Cardiac fibroblast (primary cell): ENCODE measurements around the gene ILKAP.

ENCODE experiments used
- DNase-seq, 2 donors: peaks; one replicate each; pipeline versions ENCODE4 v3.0.0 to v3.0.0-alpha.2; 2010; ENCODE audit warnings: low read depth in 2 of 2
- H3K4me3 ChIP-seq, 2 donors: replicated peaks in 1 of 2; 1 replicate in 1 of 2; 2 replicates in 1 of 2; pipeline ENCODE4 v1.5.1; 2011; ENCODE audit warnings: low read depth in 2 of 2, low read length in 2 of 2, mild to moderate bottlenecking in 2 of 2, moderate library complexity in 1 of 2
- TF ChIP-seq, protein P1 (sequence below): IDR thresholded peaks from one replicate; pipeline ENCODE4 v1.5.1; 2011; ENCODE audit warnings: low read depth, mild to moderate bottlenecking, low read length, inconsistent platforms

The ILKAP gene

DNA sequence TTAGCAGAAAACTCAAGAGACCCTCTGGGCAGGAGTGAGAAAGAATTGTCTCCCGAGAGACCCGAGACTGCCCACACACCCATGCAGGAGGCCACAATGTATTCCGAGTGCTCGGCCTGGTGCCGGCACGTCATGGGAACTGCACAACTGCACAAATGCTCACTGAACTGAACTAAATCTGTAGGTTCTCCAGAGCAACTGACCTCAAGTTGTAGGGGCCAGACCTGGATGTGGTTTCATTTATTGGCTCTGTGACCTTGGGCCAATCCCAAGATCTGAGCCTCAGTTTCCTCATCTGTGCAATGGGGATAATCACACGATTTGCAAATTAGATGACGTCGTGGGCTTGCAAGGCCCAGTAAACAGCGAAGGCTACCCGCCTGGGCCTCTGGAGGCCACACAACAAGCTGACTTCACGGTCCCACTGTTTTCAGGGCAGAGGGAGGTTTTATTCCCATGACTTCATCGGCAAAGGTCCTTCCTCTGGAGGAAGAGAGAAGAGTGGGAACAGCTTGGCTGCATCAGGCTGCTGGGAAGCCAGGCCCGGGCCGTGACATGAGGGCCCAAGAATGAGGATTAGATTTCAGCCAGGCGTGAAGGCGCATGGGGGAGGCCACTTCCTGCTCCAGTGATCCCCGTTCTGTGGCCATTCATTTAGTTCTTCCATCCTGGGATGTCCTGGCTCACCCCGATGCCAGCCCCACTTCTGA, 48.3 kb downstream of the ILKAP start:
- DNase-seq = peak; percentile 78 to 85
- TF ChIP-seq, protein P1, sequence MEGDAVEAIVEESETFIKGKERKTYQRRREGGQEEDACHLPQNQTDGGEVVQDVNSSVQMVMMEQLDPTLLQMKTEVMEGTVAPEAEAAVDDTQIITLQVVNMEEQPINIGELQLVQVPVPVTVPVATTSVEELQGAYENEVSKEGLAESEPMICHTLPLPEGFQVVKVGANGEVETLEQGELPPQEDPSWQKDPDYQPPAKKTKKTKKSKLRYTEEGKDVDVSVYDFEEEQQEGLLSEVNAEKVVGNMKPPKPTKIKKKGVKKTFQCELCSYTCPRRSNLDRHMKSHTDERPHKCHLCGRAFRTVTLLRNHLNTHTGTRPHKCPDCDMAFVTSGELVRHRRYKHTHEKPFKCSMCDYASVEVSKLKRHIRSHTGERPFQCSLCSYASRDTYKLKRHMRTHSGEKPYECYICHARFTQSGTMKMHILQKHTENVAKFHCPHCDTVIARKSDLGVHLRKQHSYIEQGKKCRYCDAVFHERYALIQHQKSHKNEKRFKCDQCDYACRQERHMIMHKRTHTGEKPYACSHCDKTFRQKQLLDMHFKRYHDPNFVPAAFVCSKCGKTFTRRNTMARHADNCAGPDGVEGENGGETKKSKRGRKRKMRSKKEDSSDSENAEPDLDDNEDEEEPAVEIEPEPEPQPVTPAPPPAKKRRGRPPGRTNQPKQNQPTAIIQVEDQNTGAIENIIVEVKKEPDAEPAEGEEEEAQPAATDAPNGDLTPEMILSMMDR = no peak
- H3K4me3 ChIP-seq = no peak overlapping the region

DNA sequence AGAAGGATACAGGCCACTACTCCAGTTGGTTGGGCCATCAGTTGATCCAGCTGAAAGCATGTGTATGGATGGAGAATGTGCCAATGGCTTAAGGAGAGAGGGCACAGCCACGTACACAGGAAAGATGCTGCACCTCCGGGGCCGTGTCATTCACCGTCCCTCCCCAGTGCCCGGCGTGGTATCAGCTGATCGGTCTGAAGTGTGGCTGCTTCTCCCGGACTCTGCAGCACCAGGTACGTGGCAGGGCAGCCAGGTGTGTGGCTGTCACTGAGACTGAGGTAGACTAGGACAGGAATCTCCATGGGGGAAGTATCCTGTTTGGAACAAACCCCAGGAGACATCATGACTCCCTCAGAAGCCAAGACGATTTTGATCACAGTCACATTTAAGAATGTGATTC, 48.9 kb downstream of the ILKAP start:
- no peak overlapping the region for H3K4me3 ChIP-seq
- no peak for DNase-seq
- TF ChIP-seq, protein P1 = no peak

DNA sequence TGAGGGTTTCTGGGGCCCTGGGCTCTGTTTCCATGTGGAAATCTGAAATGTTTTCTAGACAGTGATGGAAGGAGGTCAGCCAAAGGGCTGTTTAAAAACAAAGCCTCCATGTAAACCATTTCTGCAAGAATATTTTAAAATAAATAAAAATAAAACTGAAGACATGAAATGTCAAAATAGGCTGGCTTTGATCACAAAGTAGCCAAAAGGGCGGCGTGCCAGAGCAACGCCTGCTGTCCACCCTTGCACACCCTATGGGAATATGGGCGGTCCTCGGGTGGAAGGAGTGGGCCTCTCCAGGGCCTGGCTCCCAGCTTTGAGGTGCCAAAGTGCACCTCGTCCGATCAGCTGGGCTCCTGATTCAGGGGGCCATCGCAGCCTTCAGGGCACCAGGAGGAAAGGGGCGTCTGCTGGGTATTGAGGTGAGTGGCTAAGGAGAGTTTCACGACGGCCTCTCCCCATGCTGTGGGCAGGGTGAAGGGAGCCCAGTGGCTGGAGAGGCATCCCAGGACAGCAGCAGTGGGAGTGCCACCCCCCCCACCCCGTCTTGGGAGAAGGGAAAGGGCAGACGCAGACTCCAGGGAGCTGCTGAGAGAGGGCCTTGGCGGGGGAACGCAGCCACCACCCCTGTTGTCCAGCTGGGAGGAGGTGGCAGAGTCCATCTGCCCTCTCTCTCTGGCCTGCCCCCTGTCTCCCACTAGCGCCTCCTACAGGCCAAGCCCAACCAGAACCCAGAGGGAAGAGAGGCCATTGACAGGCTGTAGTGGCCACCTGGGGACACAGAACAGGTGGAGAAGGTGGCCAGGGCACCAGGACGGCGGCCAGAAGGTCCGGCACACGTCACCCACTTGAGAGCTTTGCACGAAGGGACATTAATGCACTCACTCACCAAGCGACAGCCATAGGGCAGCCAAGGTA, 50.5 kb downstream of the ILKAP start:
- no peak for DNase-seq
- TF ChIP-seq, protein P1 = no peak
- H3K4me3 ChIP-seq = no peak overlapping the region

DNA sequence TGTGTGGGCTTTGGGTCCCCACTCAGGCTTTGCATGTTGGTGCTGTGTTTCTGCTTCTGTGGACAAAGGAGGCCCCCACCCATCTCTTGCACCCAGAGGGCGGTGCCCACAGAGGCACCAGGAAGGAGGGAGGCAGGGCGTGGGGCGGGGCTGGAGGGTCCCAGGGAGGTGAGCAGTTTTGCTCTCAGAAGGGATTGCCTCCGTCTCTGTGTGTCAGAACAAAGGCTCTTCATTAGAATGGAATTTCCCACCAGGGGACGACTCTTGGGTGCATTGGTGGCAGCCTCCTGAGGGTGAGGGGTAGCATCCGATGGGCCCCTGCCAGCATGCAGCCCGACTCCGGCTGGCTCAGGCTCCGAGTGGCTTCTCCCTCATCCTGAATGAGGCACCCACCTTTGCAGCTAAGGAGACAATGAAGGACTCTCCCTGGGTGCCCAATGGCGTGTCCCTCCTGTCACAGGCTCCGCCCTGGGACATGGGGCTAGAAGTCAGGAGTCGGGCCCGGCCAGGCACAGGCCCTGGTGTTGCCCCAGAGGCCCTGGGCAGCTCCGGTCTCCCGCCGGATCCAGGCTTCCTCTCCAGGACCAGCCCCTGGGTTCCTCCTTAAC, 51.8 kb downstream of the ILKAP start:
- TF ChIP-seq, protein P1 = no peak
- no peak overlapping the region for H3K4me3 ChIP-seq
- no peak for DNase-seq

DNA sequence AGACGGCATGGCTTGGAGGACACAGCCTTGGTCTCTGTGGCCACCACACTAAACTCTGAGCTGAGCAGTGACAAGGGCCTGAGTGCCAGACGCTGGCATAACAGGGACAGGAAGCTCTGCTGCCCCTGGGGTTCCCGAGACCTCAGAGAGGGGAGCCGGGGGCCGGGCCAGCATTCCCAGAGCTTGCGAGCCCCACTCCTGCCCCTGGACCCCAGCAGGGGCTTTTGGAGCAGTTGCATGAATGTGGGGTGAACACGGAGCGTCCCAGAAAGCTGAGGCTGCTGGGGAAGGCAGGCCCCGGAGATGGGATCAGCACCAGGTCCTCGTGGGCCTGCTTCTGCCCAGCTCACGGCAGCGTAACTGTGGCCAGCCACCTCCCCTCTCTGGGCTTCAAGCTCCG, 52.3 kb downstream of the ILKAP start:
- no peak for DNase-seq
- TF ChIP-seq, protein P1 = no peak
- H3K4me3 ChIP-seq = no peak overlapping the region

DNA sequence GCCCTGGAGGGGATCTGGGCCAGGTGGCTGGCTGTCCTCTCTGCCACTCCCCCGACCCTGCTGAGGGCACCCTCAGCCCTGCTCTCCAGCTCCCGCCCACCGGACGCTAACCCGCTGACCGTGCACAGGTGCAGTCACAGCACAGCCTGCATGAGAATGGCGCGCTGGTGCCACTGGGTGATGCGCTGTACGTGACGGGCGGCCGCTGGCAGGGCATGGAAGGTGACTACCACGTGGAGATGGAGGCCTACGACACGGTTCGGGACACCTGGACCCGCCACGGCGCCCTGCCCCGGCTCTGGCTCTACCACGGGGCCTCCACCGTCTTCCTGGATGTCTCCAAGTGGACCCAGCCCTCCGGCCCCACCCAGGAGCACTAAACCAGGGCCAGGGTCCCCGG, 52.8 kb downstream of the ILKAP start:
- H3K4me3 ChIP-seq = no peak overlapping the region
- DNase-seq = no peak
- TF ChIP-seq, protein P1 = no peak
